Measurements from ENCODE around the gene UQCC3. TPM values are rescaled to one million over a fixed set of nuclear protein-coding genes. Genes with fewer than 3 reads are reported as not detected.
A peak's percentile ranks its signal among the peaks of the same experiment; 100 is the strongest.
"Not testable (repeated sequence)": the region's sequence is repeated elsewhere in the genome, so short reads cannot be mapped to it uniquely, and the experiment has no call there.

The UQCC3 gene
- total and polyA plus RNA-seq, 5 experiments from 2014 or later = 5.4 to 9.7 (median 9.1) TPM

GRCh38 chr11:62682518-62682917 lies 11.0 kb downstream of the UQCC3 start:
- Mint-ChIP-seq H3K4me1 (peaks cover 10 to 24% (median 22%) of the 10 kb centered on the region in 4 donors), H3K27ac (no peak overlapping the region), H3K4me3 (no peak overlapping the region), H3K36me3 (peaks cover 0 to 11% (median 0%) of the 10 kb centered on the region in 3 donors), H3K27me3 (peaks cover 0 to 8% (median 2%) of the 10 kb centered on the region in 5 donors), H3K9me3 (no peaks in the 10 kb centered on the region)
- POLR2A ChIA-PET = interaction anchor here (3.6 kb wide), 1 partner anchor 16 kb away, joined by 45 read pairs; the partner anchor contains the start of genes C11orf98 and CSKMT
- DNase-seq = no peak
- no peak for ATAC-seq

- peak in 1 of 2 donors; percentile 44 for ATAC-seq
Observed at GRCh38 chr11:62687508-62688396, 16.3 kb downstream of the UQCC3 start.

GRCh38 chr11:62688491-62688890 lies 17.0 kb downstream of the UQCC3 start:
- H3K4me3 Mint-ChIP-seq = no peak overlapping the region
- H3K27me3 Mint-ChIP-seq = peaks cover 0 to 18% (median 4%) of the 10 kb centered on the region in 5 donors
- ATAC-seq (no peak), DNase-seq (no peak)
- H3K4me1 Mint-ChIP-seq = no peaks in the 10 kb centered on the region
- H3K9me3 Mint-ChIP-seq = no peaks in the 10 kb centered on the region
- H3K36me3 Mint-ChIP-seq = peaks cover 0 to 29% (median 3%) of the 10 kb centered on the region in 3 donors
- H3K27ac Mint-ChIP-seq = peak overlapping the region in 2 of 10 donors; percentile 12 to 24
- POLR2A ChIA-PET = interaction anchor here (0.5 to 1.4 kb wide), 8 partner anchors 9 to 305 kb away, joined by 3 to 5 read pairs (median 3); partner anchors contain the start of genes EEF1G, INTS5, LBHD1 and UQCC3

More at GRCh38 chr11:62687508-62688396, 16.3 kb downstream of the UQCC3 start:
- no peaks in the 10 kb centered on the region for H3K9me3 Mint-ChIP-seq
- H3K4me3 Mint-ChIP-seq = no peak overlapping the region
- H3K27ac Mint-ChIP-seq = no peak overlapping the region
- POLR2A ChIA-PET = interaction anchor here (0.5 to 1.3 kb wide), 5 partner anchors 10 to 167 kb away, joined by 3 to 5 read pairs (median 3); partner anchors contain the start of genes LBHD1 and UQCC3
- DNase-seq = no peak
- H3K4me1 Mint-ChIP-seq = no peaks in the 10 kb centered on the region
- H3K36me3 Mint-ChIP-seq = peaks cover 0 to 26% (median under 1%) of the 10 kb centered on the region in 3 donors
- H3K27me3 Mint-ChIP-seq = peaks cover 0 to 18% (median 4%) of the 10 kb centered on the region in 5 donors

GRCh38 chr11:62689421-62690183 lies 18.1 kb downstream of the UQCC3 start, which contains the start of gene LRRN4CL:
Gene LRRN4CL (minus strand): TSS chr11:62689530. CDS start chr11:62688508, 1,022 bp downstream.
- POLR2A ChIA-PET = interaction anchor here (0.5 to 1.9 kb wide), 8 partner anchors 15 to 116 kb away, joined by 3 to 7 read pairs (median 3); partner anchors contain the start of genes C11orf98, CSKMT, EEF1G and INTS5
- H3K27ac Mint-ChIP-seq = peak within 1 kb of the TSS in 3 of 10 donors; percentile 12 to 55 (median 24)
- no peak for DNase-seq
- no peaks in the 10 kb centered on the region for H3K9me3 Mint-ChIP-seq
- ATAC-seq = no peak
- peaks cover 0 to 30% (median 3%) of the 10 kb centered on the region in 3 donors for H3K36me3 Mint-ChIP-seq
- peaks cover under 1 to 3% (median 2%) of the 10 kb centered on the region in 4 donors for H3K4me1 Mint-ChIP-seq
- peaks cover 0 to 18% (median 4%) of the 10 kb centered on the region in 5 donors for H3K27me3 Mint-ChIP-seq
- peak within 1 kb of the TSS in 1 of 10 donors; percentile 29 for H3K4me3 Mint-ChIP-seq

- not testable (repeated sequence) for H3K27me3 Mint-ChIP-seq
- POLR2A ChIA-PET = interaction anchor here (1.3 to 3.7 kb wide), 7 partner anchors 10 to 102 kb away, joined by 3 to 20 read pairs (median 7); partner anchors contain the start of genes C11orf98, CSKMT, LBHD1 and TUT1
Observed at GRCh38 chr11:62693624-62694023, 22.2 kb downstream of the UQCC3 start.

GRCh38 chr11:62694455-62695167 lies 23.1 kb downstream of the UQCC3 start:
- POLR2A ChIA-PET = interaction anchor here (0.6 to 3.7 kb wide), 13 partner anchors 9 to 270 kb away, joined by 3 to 20 read pairs (median 6); partner anchors contain the start of genes C11orf98, CSKMT, GANAB and INTS5
- Mint-ChIP-seq H3K9me3 (no peaks in the 10 kb centered on the region), H3K27ac (peak overlapping the region in 5 of 10 donors; percentile 14 to 70 (median 43)), H3K27me3 (no peaks in the 10 kb centered on the region), H3K4me3 (no peak overlapping the region), H3K4me1 (peaks cover 5 to 9% (median 7%) of the 10 kb centered on the region in 4 donors), H3K36me3 (peaks cover 0 to 34% (median 3%) of the 10 kb centered on the region in 3 donors)
- ATAC-seq (peak; percentile 84 to 97), DNase-seq (peak; percentile 61 to 90 (median 74))

More at GRCh38 chr11:62693624-62694023, 22.2 kb downstream of the UQCC3 start:
- H3K4me3 Mint-ChIP-seq, H3K9me3 Mint-ChIP-seq, H3K27ac Mint-ChIP-seq, H3K4me1 Mint-ChIP-seq, ATAC-seq, DNase-seq: not testable (repeated sequence)
- H3K36me3 Mint-ChIP-seq = peaks cover 0 to 35% (median 3%) of the 10 kb centered on the region in 3 donors

GRCh38 chr11:62702246-62702645 lies 30.8 kb downstream of the UQCC3 start:
- POLR2A ChIA-PET = interaction anchor here (0.6 to 1.4 kb wide), 3 partner anchors 76 to 125 kb away, joined by 3 to 5 read pairs (median 4); partner anchors contain the start of gene TUT1
- H3K27ac Mint-ChIP-seq = peak overlapping the region in 1 of 10 donors; percentile 67
- DNase-seq = no peak
- H3K27me3 Mint-ChIP-seq = no peaks in the 10 kb centered on the region
- H3K4me1 Mint-ChIP-seq = peaks cover 16 to 26% (median 20%) of the 10 kb centered on the region in 4 donors
- no peak for ATAC-seq
- no peak overlapping the region for H3K4me3 Mint-ChIP-seq
- no peaks in the 10 kb centered on the region for H3K9me3 Mint-ChIP-seq
- peaks cover 0 to 22% (median 0%) of the 10 kb centered on the region in 3 donors for H3K36me3 Mint-ChIP-seq

- not testable (repeated sequence) for H3K27me3 Mint-ChIP-seq, DNase-seq, H3K4me3 Mint-ChIP-seq, H3K9me3 Mint-ChIP-seq, ATAC-seq
- peaks cover 0 to 18% (median 0%) of the 10 kb centered on the region in 3 donors for H3K36me3 Mint-ChIP-seq
- POLR2A ChIA-PET = interaction anchor here (0.6 to 14.8 kb wide), 10 partner anchors 10 to 312 kb away, joined by 3 to 263 read pairs (median 5); partner anchors contain the start of genes HNRNPUL2, INTS5, TTC9C and TUT1
- H3K4me1 Mint-ChIP-seq = peaks cover 23 to 43% (median 36%) of the 10 kb centered on the region in 4 donors
- H3K27ac Mint-ChIP-seq = peak overlapping the region in 1 of 10 donors; percentile 25
Observed at GRCh38 chr11:62703921-62704320, 32.4 kb downstream of the UQCC3 start.

GRCh38 chr11:62705413-62705812 lies 33.9 kb downstream of the UQCC3 start:
- no peaks in the 10 kb centered on the region for H3K9me3 Mint-ChIP-seq
- H3K27me3 Mint-ChIP-seq = no peaks in the 10 kb centered on the region
- H3K4me3 Mint-ChIP-seq = peak overlapping the region; percentile 85 to 95 (median 90)
- peaks cover 24 to 55% (median 42%) of the 10 kb centered on the region in 4 donors for H3K4me1 Mint-ChIP-seq
- ATAC-seq = no peak
- POLR2A ChIA-PET = interaction anchor here (1.0 to 14.8 kb wide), 16 partner anchors 22 to 150 kb away, joined by 3 to 263 read pairs (median 26); partner anchors contain the start of genes C11orf98, CSKMT, EEF1G and EML3
- peak overlapping the region; percentile 86 to 100 (median 95) for H3K27ac Mint-ChIP-seq
- peaks cover 0 to 19% (median 0%) of the 10 kb centered on the region in 3 donors for H3K36me3 Mint-ChIP-seq
- DNase-seq = no peak

- Mint-ChIP-seq H3K9me3 (no peaks in the 10 kb centered on the region), H3K4me3 (peak overlapping the region; percentile 85 to 95 (median 90)), H3K36me3 (peaks cover 0 to 22% (median 1%) of the 10 kb centered on the region in 3 donors), H3K4me1 (peaks cover 24 to 56% (median 42%) of the 10 kb centered on the region in 4 donors), H3K27ac (peak overlapping the region; percentile 88 to 100 (median 96)), H3K27me3 (no peaks in the 10 kb centered on the region)
- DNase-seq = peak; percentile 89 to 98 (median 94)
- peak; percentile 62 for ATAC-seq
- POLR2A ChIA-PET = interaction anchor here (0.5 to 14.8 kb wide), 24 partner anchors 10 to 175 kb away, joined by 3 to 263 read pairs (median 7); partner anchors contain the start of genes C11orf98, CSKMT, EEF1G and EML3
Observed at GRCh38 chr11:62705880-62706849, 34.7 kb downstream of the UQCC3 start.

All from naive thymus-derived CD8-positive, alpha-beta T cell (primary cell).